ENCODE measurements around the gene GIGYF2. TPM values are rescaled to one million over a fixed set of nuclear protein-coding genes. Genes with fewer than 3 reads are reported as not detected.

Gene GIGYF2
- total RNA-seq, 1 experiment from 2014 or later = 55.3 TPM

GRCh38 chr2:232667989-232668583, 29.0 kb upstream of the GIGYF2 start:
- Histone ChIP-seq H3K14ac (ENCODE audit: insufficient read depth, low read length) (no peak overlapping the region), H3K79me1 (ENCODE audit: insufficient read depth, low read depth, low read length, poor library complexity, severe bottlenecking) (no peaks in the 10 kb centered on the region), H4K8ac (replicated peaks; ENCODE audit: insufficient read length, low read depth, low read length) (no peak overlapping the region), H3K9me3 (ENCODE audit: control insufficient read depth, low read depth, low read length) (no peaks in the 10 kb centered on the region), H3K23ac (ENCODE audit: insufficient read length, low read depth, low read length) (no peak overlapping the region), H3K9ac (ENCODE audit: extremely low read depth, insufficient read length, low read length) (no peak overlapping the region), H2AK5ac (ENCODE audit: insufficient read length, low read length) (no peak overlapping the region), H3K27me3 (ENCODE audit: insufficient read depth, low read length) (no peaks in the 10 kb centered on the region), H3K27ac (ENCODE audit: insufficient read length, low read depth, low read length) (no peak overlapping the region), H4K91ac (ENCODE audit: insufficient read length, low read depth, low read length) (no peak overlapping the region), H4K5ac (ENCODE audit: insufficient read length, low read depth, low read length) (no peak overlapping the region), H2BK20ac (ENCODE audit: low read depth, low read length, poor library complexity, severe bottlenecking) (no peak overlapping the region), H2BK12ac (ENCODE audit: insufficient read length, low read depth, low read length) (no peak overlapping the region), H2BK120ac (ENCODE audit: low read depth, low read length, poor library complexity, severe bottlenecking) (no peak overlapping the region), H3K18ac (ENCODE audit: insufficient read length, low read depth, low read length) (no peak overlapping the region), H4K20me1 (ENCODE audit: control insufficient read depth, insufficient read depth, insufficient read length) (no peaks in the 10 kb centered on the region), H3K79me2 (ENCODE audit: insufficient read depth, low read length) (no peaks in the 10 kb centered on the region), H3K4me1 (ENCODE audit: insufficient read depth, low read length) (no peaks in the 10 kb centered on the region), H3T11ph (ENCODE audit: low read length) (no peak overlapping the region), H3K4ac (ENCODE audit: low read depth, low read length) (no peak overlapping the region), H2BK15ac (ENCODE audit: low read depth, low read length) (no peak overlapping the region), H2AFZ (ENCODE audit: low read length) (no peak overlapping the region), H3K23me2 (ENCODE audit: insufficient read length, low read depth, low read length, poor library complexity, severe bottlenecking) (no peaks in the 10 kb centered on the region), H3K56ac (ENCODE audit: insufficient read length, low read depth, low read length) (no peak overlapping the region), H3K4me2 (ENCODE audit: insufficient read depth, insufficient read length, low read length) (no peak overlapping the region), H2BK5ac (ENCODE audit: insufficient read length, low read length) (no peak overlapping the region)
- TF ChIP-seq CTCF (conservative IDR thresholded peaks at IDR 0.05) = no peak
- WGBS (ENCODE audit: extremely low coverage, insufficient read length, low lambda C conversion rate) = no CpG with 5 or more reads among the region's 10 CpGs
- H3K27ac Mint-ChIP-seq = peak overlapping the region in 1 of 3 experiments; percentile 32; a peak in 1 of 7 replicates
- peaks cover 7 to 10% of the 10 kb centered on the region in 2 experiments for H3K4me1 Mint-ChIP-seq
- peaks cover 1% of the 10 kb centered on the region; the same call in 1 of the 2 replicates for H3K27me3 Mint-ChIP-seq (ENCODE audit: low read depth)
- no peaks in the 10 kb centered on the region for H3K36me3 Mint-ChIP-seq (ENCODE audit: insufficient read depth in 1 of 3, low read depth in 3 of 3)
- DNase-seq = no peak
- H3K4me3 Mint-ChIP-seq = no peak overlapping the region
- H3K9me3 Mint-ChIP-seq = no peaks in the 10 kb centered on the region

Measured in H9 (cell line).